CD1c-positive myeloid dendritic cell (primary cell): ENCODE results near the gene ASTN2.

Experiments used
- DNase-seq: peaks from one replicate; pipeline ENCODE4 v3.0.0-alpha.2; 2016; ENCODE audit errors: extremely low spot score

The ASTN2 gene

DNA sequence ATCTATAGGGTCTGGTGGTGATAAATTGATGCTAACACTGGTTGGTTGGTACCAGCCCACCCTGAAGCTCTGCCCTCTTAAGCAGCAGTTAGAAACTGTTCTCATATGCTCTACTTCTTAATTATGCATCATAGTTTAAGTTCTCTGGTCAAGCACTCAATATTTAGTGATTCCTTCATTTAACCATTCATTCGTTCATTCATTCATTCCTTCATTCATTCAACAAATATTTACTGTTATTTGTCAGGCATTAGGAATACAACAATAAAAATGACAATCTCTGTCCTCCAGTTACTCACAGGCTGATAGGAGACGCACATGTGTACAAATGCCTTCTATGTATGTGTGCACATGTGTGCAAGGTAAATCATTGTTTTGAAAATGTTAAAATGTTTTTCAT, 673.1 kb downstream of the ASTN2 start:
- DNase-seq = no peak

DNA sequence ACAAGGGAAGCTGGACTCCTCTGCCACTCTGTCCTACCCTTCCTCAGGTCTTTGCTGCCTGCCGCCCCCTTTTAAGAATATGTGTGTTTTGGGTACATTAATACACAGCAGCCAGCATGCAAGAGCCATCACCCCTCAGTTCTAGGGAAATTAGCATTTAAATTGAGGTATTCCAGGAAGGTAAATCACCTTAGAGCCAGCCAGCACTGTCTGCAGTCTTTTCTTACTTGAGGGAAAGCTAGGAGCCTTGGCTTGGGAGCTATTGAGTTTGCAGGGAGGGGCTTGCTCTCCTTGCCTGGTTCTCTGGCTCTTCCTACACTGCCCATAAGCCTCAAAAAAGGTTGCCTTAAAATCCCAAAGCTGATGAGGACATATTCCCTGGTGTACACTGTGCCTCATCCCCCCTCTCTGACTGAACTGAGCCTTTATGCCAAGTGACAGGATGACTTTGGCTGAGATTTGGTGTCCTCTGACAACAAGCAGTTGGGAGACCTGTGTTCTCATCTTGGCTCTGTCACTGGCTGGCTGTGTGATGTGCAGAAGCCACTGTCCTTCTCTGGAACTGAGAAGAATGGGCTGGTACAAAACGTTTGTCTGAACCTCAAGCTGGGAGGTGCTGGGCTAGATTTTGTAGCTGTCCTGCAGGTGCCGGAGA, 673.6 kb downstream of the ASTN2 start:
- DNase-seq = no peak

DNA sequence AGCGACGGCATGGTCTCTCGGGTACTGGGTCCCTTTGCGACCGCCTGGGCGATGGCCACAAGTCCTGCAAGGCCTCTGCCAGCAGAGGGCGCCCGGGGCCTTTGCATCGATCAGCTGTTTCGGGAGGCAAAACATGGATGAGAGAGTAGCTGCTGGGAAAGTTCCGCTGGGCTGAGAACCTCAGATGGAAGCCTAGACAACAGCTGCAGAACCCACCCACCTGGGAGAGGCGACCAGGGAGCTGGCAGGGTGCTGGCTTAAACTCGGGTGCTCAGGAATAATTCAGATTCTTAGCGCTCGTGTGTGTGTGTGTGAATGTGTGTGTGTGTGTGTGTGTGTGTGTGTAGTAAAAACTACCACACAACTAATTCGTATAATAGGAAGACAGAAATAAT, 677.7 kb downstream of the ASTN2 start:
- peak; percentile 75 for DNase-seq

DNA sequence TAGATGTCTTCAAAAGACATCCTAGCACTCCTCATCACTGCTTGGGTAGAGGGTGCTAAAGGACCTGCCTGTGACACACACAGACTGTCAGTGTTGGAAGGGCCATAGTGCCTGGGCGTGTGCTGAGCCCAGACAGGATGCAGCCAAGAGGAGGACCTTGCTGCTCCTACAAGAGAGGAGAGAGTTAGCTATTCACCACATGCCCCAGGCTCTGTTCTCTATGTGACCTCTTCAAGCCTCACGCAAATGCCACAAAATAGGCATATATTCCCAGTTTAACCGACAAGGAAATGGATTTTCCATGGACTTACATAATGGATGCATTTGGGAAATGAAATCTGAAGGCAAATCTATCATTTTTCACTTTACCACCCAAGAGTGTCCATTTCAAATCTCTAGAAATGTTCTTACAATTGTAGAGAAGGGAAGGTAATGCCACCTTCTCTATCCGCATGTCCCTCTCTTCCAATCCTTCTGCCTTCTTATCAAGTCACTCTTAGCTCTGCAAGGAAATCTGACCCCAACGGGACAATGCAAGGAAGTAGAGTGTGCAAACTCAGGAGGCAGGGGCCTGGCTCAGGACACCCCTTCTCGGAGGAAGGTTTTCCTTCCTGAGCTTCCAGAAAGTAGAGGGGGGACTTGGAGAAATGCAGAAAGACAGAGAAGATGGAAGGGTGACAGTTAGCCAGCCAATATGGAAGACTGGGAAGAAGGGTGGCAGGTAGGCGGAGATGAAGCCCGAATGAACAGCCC, 678.3 kb downstream of the ASTN2 start:
- DNase-seq = no peak

DNA sequence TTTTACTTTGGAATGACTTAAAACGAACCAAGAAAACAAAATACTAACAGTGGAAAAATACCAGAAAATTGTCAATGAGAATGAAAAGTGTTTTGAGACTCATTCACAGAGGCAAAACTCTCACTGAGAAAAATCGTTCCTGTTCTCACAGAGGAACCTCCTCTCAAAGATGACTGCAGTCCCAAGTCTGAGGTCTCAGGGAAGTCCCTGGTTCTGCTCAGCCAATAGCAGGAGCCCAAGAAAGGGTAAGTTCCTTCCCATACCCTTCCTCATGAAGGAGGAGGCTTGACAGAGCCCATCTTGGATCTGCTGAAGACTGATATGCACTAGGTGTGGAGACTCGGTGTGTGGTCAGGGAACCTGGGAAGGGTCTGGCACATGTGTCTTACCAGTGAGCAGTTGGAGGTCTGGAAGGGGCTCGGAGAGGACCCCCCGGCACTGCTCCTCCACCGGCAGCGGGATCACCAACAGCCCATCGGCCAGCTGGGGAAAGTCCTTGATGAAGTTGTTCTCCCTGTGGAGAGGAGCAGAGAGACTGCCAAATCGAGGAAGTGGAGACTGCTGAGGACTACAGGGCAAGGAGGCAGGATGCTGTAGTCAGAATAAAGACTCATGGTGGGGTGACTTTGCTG, 681.7 kb downstream of the ASTN2 start:
- DNase-seq = no peak

DNA sequence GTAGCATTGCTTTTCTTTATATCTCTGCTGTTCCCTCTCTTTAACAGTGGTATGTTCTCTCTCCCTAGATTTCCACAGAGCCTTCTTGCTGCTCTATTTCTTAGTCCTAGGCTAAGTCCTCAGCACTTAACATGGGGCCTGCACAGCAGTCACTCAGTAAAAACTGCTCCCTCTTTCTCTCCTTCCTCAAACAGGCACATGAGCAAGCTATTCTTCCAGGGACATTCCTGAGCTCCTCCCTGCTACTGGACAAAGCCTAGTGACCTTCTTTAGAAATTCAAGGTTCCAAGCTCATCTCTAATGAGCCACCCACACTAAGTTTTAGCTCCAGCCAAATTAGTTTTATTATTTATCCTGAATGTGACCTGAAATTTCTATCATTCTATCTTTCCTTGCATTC, 688.3 kb downstream of the ASTN2 start:
- DNase-seq = no peak

DNA sequence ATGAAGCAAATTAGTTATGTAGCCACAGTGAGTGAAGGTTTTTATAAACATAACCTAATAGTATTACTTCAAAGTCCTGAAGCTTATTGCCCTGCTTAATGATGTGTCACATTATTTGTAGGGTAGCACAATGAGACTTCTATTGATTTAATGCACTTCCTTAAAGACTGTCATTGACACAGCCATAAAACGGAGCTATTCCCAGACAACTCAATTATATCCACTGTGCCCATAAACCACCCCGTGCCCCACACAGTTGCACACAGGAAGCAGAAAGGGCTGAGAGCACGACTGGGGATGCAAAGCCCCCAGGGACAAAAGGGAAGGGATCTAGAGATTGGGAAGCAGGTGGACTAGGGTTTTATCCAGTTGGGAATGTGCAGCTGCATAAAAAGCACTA, 690.7 kb downstream of the ASTN2 start:
- no peak for DNase-seq

DNA sequence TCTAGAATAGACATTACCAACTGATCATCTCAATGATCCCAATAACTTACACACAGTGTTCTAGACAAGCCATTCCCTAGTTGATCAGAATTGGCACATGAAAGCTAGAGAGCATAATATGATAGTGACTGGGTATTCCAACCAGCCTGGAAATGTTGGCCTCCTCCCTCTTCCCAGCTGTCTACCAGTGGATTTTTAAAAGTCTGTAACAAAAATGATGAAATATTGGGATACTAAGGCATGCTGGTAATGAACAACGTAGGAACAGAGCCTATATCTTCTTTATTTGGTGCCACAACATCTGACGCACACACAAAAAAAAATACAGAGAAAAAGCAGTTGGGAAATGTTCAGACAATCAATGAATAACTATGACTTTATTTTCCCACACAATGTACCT, 692.9 kb downstream of the ASTN2 start:
- no peak for DNase-seq

DNA sequence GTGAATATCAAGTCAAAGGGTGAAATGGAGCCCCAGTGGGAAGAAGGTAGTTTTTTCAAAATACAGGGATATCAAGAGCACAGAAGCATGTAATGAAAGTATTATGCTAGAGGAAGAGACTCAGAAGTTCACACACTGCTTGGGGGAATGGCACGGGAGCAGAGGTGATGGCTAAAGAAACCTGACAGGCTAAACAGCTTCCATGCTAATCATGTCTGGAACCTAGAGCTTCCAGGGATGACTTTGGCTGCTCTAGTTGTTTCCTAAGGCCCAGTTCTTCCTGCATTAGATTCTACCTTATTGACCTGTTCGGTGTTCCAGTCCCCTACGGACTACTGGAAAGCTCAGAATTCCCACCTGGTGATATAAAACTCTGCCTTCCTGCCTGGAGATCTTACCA, 693.4 kb downstream of the ASTN2 start:
- DNase-seq = no peak

DNA sequence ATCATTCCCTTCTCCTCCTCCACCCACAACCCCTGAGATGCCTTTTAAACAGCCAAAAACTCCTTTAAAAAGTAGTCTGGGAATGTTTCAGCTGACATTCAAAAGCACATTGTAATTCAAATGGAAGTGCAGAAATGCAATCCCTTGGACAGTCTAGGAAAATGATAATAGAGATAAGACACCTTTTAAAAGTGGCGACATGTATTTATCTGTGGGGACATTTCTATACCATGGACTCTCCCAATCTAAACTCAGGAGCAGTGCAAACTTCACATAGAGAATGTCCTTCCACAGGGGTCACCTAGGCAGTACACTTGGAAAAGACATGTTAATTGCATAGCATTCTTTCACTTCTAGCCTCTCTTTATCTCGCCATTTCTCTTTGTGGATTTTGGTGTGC, 694.7 kb downstream of the ASTN2 start:
- no peak for DNase-seq

DNA sequence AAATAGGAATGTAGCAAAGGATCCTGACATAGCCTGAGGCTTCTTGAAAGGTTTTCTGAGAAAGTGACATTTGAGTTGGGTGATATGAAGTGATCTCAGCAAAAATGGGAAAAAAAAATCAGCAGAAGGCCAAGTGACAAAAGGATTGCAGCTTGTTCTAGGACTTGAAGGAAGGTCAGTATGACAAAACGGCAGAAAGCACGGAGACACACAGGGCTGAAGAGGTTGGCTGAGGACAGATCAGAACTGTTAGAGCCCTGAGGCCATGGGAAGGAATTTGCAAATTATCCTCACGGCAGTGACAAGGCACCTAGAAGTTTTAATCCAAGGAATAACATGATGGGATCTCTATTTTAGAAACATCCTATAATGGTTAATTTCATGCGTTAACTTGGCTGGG, 696.7 kb downstream of the ASTN2 start:
- no peak for DNase-seq

DNA sequence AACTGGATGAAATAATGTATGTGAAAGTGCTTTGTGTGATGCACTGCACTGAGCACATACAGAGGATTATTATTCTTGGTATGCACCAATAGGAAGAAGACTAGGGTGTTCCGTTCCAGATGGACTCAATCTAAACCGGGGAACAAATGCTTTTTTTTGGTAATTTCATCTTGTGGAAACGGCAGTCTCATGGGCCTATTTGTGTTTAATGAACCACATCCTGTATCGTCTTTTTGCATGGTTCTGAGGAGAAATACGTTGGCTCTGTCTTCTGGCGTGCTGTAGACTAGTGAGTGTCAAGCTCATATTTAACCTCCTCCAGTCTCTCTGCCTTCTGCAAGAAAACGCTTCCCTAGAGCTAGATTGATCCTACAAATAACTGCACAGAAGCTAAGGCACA, 697.7 kb downstream of the ASTN2 start:
- no peak for DNase-seq

DNA sequence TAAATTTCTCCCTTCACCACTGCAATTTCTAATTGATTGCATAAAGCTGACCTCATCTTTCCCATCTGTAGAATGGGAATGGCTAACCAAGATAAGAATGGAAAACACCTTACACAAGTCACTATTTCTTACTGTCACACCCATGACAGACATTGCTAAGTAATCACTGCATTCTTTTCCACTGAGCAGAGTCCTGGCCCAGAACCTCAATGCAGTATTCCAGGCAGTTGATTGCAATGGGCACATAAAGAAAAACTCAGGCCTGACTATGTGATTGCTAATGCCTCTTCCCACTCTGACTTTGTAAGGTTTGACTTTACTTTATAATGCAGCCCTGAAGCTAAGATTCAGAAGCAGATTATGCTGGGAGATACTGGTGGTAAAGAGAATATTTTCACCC, 698.4 kb downstream of the ASTN2 start:
- no peak for DNase-seq

DNA sequence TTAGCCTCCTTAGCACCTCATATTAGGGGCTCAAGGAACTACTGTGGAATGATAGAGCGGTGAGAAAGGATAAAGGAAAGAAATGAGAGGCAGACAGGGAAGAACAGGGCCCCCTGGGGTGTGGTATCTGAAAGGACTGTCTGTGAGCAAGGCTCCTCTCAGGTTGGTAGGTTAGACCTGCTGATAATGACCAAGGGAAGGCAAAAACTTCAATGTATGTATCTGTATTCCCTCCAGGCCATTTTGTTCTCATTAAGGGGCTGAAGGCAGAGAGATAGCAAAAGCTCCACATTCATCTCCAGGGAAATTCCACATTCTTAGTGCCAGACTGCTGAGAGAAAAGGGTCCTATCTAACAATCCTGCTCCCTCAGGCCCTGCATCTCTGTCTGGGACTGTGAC, 699.1 kb downstream of the ASTN2 start:
- no peak for DNase-seq

DNA sequence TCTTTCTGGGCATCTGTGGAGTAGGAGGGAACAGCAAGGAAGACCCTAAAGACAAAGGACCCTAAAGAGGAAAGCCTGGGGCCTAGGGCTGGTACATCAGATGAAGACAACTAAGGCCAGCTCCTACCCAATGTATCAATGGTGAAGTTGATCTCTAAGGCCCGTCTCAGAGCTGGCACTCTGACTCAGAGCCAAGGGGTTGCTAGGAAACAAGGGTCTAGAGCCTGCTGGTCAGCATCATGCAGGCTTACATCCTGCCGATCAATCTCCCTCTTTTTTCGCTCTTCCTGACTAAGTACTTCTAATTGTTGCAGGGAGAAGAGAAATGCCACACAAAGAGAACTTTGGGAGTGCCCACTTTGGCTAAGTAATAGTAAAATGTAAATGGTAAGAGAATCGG, 701.6 kb downstream of the ASTN2 start:
- no peak for DNase-seq

DNA sequence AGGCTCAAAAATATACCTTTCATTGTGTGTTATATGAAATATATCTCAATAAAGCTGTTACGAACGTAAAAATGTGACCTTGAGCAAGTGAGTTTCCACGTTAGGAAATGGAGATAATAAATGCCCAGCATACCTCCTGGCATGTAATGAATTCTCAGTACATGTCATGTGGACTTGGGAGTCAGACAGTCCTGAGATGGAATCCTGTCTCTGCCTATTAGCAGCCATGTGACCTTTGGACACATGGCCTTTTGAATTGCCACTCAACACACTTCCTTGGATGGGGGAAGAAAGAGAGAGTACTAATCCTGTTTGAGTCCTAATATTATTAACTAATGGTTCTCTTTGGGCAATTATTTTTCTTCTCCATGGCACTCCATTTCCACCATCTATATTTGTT, 702.1 kb downstream of the ASTN2 start:
- no peak for DNase-seq

DNA sequence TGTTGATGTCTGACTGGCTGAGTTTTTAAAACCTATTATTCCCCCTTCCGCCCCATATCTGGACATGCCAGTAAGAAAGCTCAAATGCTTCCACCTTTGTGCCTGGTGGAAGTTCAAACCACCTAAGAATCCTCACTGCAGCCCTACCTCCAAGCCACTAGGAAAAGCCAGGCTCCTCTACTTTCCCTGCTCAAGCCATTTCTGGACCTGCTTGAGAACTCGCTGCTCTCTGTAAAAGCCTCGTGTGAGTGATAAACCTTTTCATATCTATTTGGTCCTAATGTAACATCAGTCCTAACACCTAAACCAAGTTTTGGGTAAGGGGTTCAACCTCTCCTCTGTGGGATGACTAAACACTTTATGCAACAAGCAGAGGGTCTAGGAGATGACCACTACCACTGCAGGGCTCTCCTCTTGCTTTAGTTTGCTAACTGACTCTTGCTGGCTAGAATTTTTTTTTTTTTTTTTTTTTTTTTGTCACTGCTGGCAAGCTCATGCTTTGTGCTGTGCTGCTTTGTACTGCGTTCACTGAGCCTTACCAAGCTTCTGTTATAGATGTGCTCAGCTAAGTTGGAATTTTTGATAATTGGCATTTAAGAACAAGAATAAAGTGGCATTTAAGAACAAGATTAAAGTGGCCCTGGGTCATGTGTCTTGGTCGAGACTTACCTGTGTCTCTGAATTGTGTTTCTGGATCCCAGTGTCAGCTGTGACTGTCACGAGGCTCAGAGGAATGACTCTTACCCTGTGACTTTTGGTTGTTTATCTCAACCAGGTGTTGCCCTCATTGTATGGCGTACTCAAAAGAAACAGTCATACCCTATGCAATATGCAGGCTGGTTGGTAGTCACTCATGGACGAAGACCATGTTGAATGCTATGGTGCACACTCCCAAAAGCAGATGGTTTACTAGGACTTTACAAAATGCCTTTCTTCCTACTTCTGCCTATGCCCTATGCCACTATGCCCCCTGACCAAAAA, 708.3 kb downstream of the ASTN2 start:
- no peak for DNase-seq

DNA sequence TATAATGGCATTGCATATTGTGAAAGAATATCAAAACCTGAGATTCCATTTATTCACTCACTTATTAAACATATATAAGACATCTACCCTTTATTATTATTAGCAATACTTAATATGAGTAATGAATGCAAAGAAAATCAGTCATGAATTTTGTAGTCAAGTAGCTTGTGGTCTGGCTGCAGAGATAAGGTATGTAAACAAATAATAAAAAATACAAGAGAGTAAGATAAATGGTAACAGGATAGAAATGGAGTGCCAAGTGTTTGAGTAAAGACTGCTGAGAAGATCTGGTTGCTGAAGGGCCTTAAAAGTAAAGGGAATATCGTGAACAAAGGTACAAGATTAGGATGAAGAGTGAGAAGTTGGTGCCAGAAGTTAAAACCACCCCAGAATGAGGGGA, 709.3 kb downstream of the ASTN2 start:
- DNase-seq = no peak

DNA sequence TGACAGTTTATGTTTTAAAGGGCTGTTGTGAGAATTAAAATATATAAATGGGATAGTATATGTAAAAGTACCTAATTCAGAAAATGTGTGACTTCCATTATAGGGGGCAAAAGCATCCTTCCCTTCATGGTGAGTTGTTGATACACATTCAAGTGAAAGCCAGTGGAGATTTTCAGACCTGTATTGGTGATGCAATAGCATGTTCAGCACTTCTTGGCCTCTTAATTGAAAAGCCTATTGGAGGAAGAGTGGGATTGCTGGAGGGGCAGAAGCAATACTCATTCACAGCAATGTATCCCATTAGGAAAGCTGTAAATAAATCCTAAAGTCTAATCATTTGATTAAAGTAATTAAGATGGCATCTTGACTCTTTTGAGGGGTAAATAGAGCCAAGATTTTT, 710.4 kb downstream of the ASTN2 start:
- no peak for DNase-seq

DNA sequence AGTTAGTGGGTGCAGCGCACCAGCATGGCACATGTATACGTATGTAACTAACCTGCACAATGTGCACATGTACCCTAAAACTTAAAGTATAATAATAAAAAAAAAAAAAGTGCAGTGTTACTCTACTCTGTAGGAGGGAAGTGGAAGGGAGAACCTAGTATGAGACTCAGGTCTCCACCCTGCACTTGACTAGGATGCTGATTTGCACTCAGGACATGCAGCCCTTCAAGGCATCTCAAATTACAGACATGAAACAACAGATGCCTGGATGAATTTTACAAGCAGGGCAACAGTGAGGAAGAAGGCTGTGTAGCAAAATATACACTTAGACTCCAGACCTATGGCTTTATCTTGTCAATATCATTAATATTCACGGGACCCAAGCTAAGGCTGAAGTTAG, 711.2 kb downstream of the ASTN2 start:
- no peak for DNase-seq

DNA sequence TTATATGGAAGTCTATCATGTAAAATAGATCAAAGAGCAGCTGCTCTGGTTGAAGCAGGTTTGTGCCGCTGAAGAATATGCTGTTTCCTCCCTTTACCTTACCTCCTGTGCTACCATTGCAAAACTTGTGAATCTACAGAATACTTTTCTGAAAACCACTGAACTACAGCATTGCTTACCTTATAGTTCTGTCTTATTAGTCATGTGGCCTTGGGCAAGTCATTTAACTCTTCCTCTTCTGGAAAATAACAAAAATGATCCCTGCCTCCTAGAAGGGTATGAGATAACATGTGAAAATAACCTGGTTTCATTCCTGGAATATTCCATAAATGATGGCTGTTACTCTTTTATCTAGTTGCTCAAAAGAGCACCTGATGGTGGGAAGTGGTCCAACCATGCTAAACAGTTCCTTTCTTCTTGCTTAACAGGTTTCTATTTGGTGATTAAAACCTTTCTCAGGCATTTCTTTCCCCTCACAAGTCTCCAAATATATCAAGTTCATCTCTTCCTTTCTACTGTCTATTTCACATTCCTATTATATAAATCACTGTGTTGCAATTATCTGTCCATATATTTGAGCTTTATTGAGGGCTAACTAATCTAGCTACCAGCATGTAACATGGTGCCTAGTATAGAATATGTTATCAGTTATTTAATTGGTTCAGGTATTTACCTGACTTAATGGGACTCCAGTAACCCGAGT, 712.8 kb downstream of the ASTN2 start:
- no peak for DNase-seq
